ENCODE results near the gene CCDC32.

DNA sequence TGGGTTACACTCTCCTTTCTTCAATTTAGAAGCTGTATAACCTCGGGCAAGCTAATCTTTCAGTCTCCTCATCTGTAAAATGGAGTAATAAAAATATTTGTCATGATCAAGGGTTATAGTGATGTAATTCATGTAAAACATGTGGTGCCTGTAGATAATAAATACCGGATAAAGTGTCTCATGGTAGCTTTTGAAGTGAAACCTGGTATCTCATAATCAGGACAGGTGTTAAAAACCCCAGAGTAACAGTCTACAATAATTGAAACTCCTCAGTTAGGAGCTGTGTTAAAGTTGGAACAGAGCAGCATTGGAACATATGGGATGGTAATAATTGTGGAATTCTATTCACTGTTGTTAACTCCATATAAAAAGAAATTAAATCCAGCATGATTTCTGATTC lies 28.3 kb upstream of the CCDC32 start:
- TF ChIP-seq POLR2AphosphoS5 (IDR thresholded peaks at IDR 0.05; ENCODE audit: low read depth), result no peak
- TF ChIP-seq, protein P1, sequence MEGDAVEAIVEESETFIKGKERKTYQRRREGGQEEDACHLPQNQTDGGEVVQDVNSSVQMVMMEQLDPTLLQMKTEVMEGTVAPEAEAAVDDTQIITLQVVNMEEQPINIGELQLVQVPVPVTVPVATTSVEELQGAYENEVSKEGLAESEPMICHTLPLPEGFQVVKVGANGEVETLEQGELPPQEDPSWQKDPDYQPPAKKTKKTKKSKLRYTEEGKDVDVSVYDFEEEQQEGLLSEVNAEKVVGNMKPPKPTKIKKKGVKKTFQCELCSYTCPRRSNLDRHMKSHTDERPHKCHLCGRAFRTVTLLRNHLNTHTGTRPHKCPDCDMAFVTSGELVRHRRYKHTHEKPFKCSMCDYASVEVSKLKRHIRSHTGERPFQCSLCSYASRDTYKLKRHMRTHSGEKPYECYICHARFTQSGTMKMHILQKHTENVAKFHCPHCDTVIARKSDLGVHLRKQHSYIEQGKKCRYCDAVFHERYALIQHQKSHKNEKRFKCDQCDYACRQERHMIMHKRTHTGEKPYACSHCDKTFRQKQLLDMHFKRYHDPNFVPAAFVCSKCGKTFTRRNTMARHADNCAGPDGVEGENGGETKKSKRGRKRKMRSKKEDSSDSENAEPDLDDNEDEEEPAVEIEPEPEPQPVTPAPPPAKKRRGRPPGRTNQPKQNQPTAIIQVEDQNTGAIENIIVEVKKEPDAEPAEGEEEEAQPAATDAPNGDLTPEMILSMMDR (IDR thresholded peaks at IDR 0.05; ENCODE audit: insufficient read depth, low read length), result no peak
- TF ChIP-seq GABPA (IDR thresholded peaks at IDR 0.05; ENCODE audit: low read depth), result no peak

Data from HL-60 (cell line).